Measurements from ENCODE around the gene SEPTIN8. TPM values are rescaled to one million over a fixed set of nuclear protein-coding genes. Genes with fewer than 3 reads are reported as not detected.

Gene SEPTIN8
- total and polyA plus RNA-seq, 4 experiments from 2014 or later: 1.1 to 13.8 (median 8.0) TPM

DNA sequence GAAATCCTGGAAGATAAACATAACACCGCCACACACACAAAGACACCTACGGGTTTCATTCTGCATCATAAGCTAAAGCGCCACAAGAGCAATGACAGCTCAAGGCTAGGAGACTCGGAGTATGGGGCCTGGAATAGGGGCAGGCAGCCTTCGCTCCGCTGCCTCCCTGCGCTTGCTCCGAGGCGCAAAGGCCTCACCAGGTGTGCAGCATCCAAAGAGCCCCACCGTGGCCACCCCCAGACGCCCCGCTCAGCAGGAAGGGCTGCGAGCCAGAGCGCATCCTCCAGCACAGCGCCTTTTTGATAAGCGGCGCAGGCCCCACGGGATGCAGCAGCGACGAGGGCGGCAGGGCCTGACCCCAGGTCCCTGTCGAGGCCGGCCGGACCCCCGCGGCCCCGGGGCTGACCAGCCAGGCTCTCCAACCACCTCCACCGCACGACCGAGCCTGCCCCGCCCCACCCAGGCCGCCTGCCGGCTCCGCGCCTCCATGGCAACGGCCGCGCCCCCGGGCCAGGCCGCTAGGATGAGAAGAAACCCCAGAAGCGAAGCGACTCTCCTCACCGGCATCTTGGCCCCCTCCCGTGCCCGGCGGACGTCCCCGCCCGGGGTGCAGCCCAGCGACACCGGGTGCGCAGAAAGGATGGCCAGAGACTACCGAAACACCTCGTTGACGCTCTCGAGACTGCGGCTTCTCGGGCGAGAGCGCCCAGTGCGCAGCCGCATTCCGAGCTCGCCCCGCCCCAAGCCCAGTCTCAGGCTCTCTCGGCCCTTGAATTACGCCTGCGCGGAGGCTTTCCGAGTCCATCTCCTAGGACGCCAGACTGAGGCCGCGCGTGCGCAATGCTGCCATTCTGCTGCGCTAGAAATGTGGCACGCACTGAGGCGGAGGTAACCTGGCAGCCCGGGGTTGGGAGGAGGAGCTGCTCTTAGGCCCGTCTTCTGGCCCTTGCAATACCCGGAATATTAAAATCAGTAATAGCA lies 39.9 kb downstream of the SEPTIN8 start, which contains the start of gene KIF3A:
KIF3A (minus strand) TSS at position 694 of the 981 bp plus-strand sequence; CDS start at position 567, 127 bp downstream.
- Histone ChIP-seq H3K9me3 (ENCODE audit: control insufficient read depth in 1 of 2, low read length in 2 of 2) (no peaks in the 10 kb centered on the region), H3K36me3 (ENCODE audit: insufficient read depth, low read length) (peaks cover 9% of the 10 kb centered on the region), H3K4me3 (ENCODE audit: low read length in 2 of 2) (peak within 1 kb of the TSS; percentile 63 to 79), H3K4me1 (ENCODE audit: insufficient read depth, low read length) (peaks cover 20% of the 10 kb centered on the region), H3K27ac (ENCODE audit: low read depth, low read length) (peak within 1 kb of the TSS; percentile 68), H3K27me3 (ENCODE audit: insufficient read depth, low read length) (no peaks in the 10 kb centered on the region)
- DNase-seq: peak; percentile 98
- Mint-ChIP-seq H3K27me3 (no peaks in the 10 kb centered on the region), H3K4me3 (peak within 1 kb of the TSS; percentile 91 to 98 (median 94)), H3K4me1 (peaks cover 28 to 31% (median 30%) of the 10 kb centered on the region in 4 donors), H3K27ac (peak within 1 kb of the TSS; percentile 93 to 95 (median 94)), H3K9me3 (no peaks in the 10 kb centered on the region), H3K36me3 (peaks cover 8 to 16% of the 10 kb centered on the region in 2 donors)
- intact Hi-C loops (cut with micrococcal nuclease): loop anchor here (1.0 to 10.0 kb wide), 6 partner anchors 10 to 314 kb away; partner anchors contain the start of genes CCNI2, RAD50 and SEPTIN8
- ChIA-PET CTCF (ENCODE audit: partially characterized antibody) (interaction anchor here (1.0 to 5.4 kb wide), 10 partner anchors 10 to 241 kb away, joined by 3 to 55 read pairs (median 4); partner anchors contain the start of gene CCNI2), POLR2A (ENCODE audit: partially characterized antibody) (interaction anchor here (0.5 to 3.5 kb wide), 22 partner anchors 9 to 368 kb away, joined by 3 to 91 read pairs (median 5); partner anchors contain the start of genes AFF4, CCNI2, HSPA4 and IRF1)

DNA sequence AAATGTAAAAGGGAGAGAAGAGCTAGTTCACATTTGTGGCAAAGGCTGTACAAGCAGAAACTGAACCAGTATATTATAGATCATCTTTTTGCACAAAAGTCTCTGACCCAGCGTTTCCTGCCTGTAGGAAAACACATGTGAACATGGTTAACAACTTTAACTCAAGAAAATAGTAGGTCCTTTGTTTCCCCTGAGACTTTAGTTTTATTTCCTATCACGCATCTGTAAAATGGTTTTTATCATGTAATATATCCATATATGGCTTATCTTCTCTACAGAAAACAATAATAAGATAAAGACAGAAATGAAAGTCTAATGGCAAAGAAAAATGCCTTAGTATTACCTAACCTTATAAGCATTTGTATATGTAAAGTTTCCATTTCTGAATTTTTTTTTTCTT lies 42.4 kb downstream of the SEPTIN8 start:
- intact Hi-C loops (cut with micrococcal nuclease): loop anchor here (10.0 kb wide), 1 partner anchor 180 kb away; the partner anchor contains the start of gene RAD50
- DNase-seq: no peak
- Mint-ChIP-seq H3K9me3 (no peaks in the 10 kb centered on the region), H3K27me3 (no peaks in the 10 kb centered on the region), H3K27ac (no peak overlapping the region), H3K4me1 (peaks cover 28 to 32% (median 30%) of the 10 kb centered on the region in 4 donors), H3K4me3 (peak overlapping the region in 3 of 8 donors; percentile 36 to 74 (median 37)), H3K36me3 (peaks cover 12 to 22% of the 10 kb centered on the region in 2 donors)
- Histone ChIP-seq H3K27ac (ENCODE audit: low read depth, low read length) (no peak overlapping the region), H3K9me3 (ENCODE audit: control insufficient read depth in 1 of 2, low read length in 2 of 2) (no peaks in the 10 kb centered on the region), H3K27me3 (ENCODE audit: insufficient read depth, low read length) (no peaks in the 10 kb centered on the region), H3K4me3 (ENCODE audit: low read length in 2 of 2) (no peak overlapping the region), H3K4me1 (ENCODE audit: insufficient read depth, low read length) (peaks cover 20% of the 10 kb centered on the region), H3K36me3 (ENCODE audit: insufficient read depth, low read length) (peaks cover 9% of the 10 kb centered on the region)
- POLR2A ChIA-PET (ENCODE audit: partially characterized antibody): no interaction called here
- CTCF ChIA-PET (ENCODE audit: partially characterized antibody): interaction anchor here (5.4 kb wide), 1 partner anchor 13 kb away, joined by 55 read pairs; the partner anchor contains the start of gene CCNI2

DNA sequence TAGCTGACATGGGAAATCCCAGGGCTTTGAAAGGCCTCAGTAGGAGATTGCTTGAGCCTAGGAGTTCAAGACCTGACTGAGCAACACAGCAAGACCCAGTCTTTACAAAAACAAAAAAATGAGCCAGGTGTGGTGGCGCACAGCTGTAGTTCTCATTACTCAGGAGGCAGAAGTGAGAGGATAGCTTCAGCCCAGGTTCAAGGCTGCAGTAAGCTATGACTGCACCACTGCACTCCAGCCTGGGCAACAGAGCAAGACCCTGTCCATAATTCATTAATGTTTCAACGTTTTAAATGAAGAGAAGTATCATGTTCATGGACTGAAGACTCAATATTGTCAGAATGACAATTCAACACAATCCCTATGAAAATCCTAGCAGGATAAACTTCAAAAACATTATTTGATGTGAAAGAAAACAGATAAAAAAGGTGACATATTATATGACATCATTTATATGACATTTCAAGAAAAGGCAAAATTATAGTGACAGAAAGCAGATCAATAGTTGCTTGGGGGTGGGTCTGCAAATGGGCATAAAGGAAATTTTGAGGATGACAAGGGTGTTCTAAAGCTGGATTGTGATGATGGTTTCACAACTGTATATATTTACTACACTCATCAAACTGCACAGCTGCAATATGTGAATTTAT lies 43.4 kb downstream of the SEPTIN8 start:
- peaks cover 30 to 35% (median 32%) of the 10 kb centered on the region in 4 donors for H3K4me1 Mint-ChIP-seq
- H3K27ac Mint-ChIP-seq: no peak overlapping the region
- H3K27me3 Mint-ChIP-seq: no peaks in the 10 kb centered on the region
- POLR2A ChIA-PET (ENCODE audit: partially characterized antibody): no interaction called here
- Histone ChIP-seq H3K27me3 (ENCODE audit: insufficient read depth, low read length) (no peaks in the 10 kb centered on the region), H3K4me3 (ENCODE audit: low read length in 2 of 2) (no peak overlapping the region), H3K9me3 (ENCODE audit: control insufficient read depth in 1 of 2, low read length in 2 of 2) (no peaks in the 10 kb centered on the region), H3K36me3 (ENCODE audit: insufficient read depth, low read length) (peaks cover 9% of the 10 kb centered on the region), H3K27ac (ENCODE audit: low read depth, low read length) (no peak overlapping the region), H3K4me1 (ENCODE audit: insufficient read depth, low read length) (peaks cover 20% of the 10 kb centered on the region)
- H3K4me3 Mint-ChIP-seq: no peak overlapping the region
- intact Hi-C loops (cut with micrococcal nuclease): loop anchor here (10.0 kb wide), 1 partner anchor 179 kb away; the partner anchor contains the start of gene RAD50
- no peak for DNase-seq
- CTCF ChIA-PET (ENCODE audit: partially characterized antibody): interaction anchor here (5.4 kb wide), 1 partner anchor 14 kb away, joined by 55 read pairs; the partner anchor contains the start of gene CCNI2
- H3K9me3 Mint-ChIP-seq: no peaks in the 10 kb centered on the region
- H3K36me3 Mint-ChIP-seq: peaks cover 15 to 25% of the 10 kb centered on the region in 2 donors

- Histone ChIP-seq H3K4me1 (ENCODE audit: insufficient read depth, low read length) (no peaks in the 10 kb centered on the region), H3K9me3 (ENCODE audit: control insufficient read depth in 1 of 2, low read length in 2 of 2) (no peaks in the 10 kb centered on the region), H3K4me3 (ENCODE audit: low read length in 2 of 2) (no peak overlapping the region), H3K27me3 (ENCODE audit: insufficient read depth, low read length) (no peaks in the 10 kb centered on the region), H3K36me3 (ENCODE audit: insufficient read depth, low read length) (peaks cover 15% of the 10 kb centered on the region), H3K27ac (ENCODE audit: low read depth, low read length) (no peak overlapping the region)
- peaks cover 31 to 39% of the 10 kb centered on the region in 2 donors for H3K36me3 Mint-ChIP-seq
- ChIA-PET CTCF (ENCODE audit: partially characterized antibody) (interaction anchor here (0.6 kb wide), 1 partner anchor 12 kb away, joined by 3 read pairs; no protein-coding TSS in a partner anchor), POLR2A (ENCODE audit: partially characterized antibody) (interaction anchor here (1.0 kb wide), 1 partner anchor 19 kb away, joined by 4 read pairs; no protein-coding TSS in a partner anchor)
- H3K27me3 Mint-ChIP-seq: no peaks in the 10 kb centered on the region
- H3K27ac Mint-ChIP-seq: no peak overlapping the region
- H3K4me3 Mint-ChIP-seq: no peak overlapping the region
- H3K9me3 Mint-ChIP-seq: no peaks in the 10 kb centered on the region
- H3K4me1 Mint-ChIP-seq: peaks cover 5 to 15% (median 10%) of the 10 kb centered on the region in 4 donors
- intact Hi-C loops (cut with micrococcal nuclease): loop anchor here (10.0 kb wide), 1 partner anchor 175 kb away; the partner anchor contains the start of gene RAD50
- DNase-seq: no peak
Measured at GRCh38 chr5:132729896-132730295, 47.1 kb downstream of the SEPTIN8 start.

DNA sequence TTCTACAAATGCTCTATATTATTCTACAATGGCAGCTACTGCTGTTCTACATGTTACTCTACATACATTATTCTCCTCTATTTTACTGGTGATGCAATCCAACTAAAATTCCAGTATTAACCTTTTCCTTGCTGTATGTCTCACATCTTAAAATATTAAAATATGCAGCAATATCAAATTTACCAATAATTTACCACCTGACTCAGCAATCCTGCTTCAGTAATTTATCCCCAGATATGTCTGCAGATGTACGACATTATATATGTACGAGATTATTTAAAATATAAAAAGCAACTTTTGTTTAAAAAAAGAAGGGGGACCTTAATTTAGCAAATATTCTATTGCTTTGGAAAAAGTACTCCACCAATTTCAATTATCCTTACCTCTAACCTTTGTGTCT lies 51.3 kb downstream of the SEPTIN8 start:
- intact Hi-C loops (cut with micrococcal nuclease): no loop called here
- H3K36me3 Mint-ChIP-seq: peaks cover 34 to 36% of the 10 kb centered on the region in 2 donors
- POLR2A ChIA-PET (ENCODE audit: partially characterized antibody): no interaction called here
- Histone ChIP-seq H3K4me3 (ENCODE audit: low read length in 2 of 2) (no peak overlapping the region), H3K36me3 (ENCODE audit: insufficient read depth, low read length) (peaks cover 6% of the 10 kb centered on the region), H3K9me3 (ENCODE audit: control insufficient read depth in 1 of 2, low read length in 2 of 2) (no peaks in the 10 kb centered on the region), H3K4me1 (ENCODE audit: insufficient read depth, low read length) (no peaks in the 10 kb centered on the region), H3K27ac (ENCODE audit: low read depth, low read length) (no peak overlapping the region), H3K27me3 (ENCODE audit: insufficient read depth, low read length) (no peaks in the 10 kb centered on the region)
- DNase-seq: no peak
- peaks cover 2 to 9% (median 7%) of the 10 kb centered on the region in 4 donors for H3K4me1 Mint-ChIP-seq
- H3K27ac Mint-ChIP-seq: no peak overlapping the region
- no peaks in the 10 kb centered on the region for H3K9me3 Mint-ChIP-seq
- no peak overlapping the region for H3K4me3 Mint-ChIP-seq
- H3K27me3 Mint-ChIP-seq: no peaks in the 10 kb centered on the region
- CTCF ChIA-PET (ENCODE audit: partially characterized antibody): interaction anchor here (0.8 to 0.9 kb wide), 2 partner anchors 11 to 18 kb away, joined by 3 to 5 read pairs; partner anchors contain the start of gene KIF3A

DNA sequence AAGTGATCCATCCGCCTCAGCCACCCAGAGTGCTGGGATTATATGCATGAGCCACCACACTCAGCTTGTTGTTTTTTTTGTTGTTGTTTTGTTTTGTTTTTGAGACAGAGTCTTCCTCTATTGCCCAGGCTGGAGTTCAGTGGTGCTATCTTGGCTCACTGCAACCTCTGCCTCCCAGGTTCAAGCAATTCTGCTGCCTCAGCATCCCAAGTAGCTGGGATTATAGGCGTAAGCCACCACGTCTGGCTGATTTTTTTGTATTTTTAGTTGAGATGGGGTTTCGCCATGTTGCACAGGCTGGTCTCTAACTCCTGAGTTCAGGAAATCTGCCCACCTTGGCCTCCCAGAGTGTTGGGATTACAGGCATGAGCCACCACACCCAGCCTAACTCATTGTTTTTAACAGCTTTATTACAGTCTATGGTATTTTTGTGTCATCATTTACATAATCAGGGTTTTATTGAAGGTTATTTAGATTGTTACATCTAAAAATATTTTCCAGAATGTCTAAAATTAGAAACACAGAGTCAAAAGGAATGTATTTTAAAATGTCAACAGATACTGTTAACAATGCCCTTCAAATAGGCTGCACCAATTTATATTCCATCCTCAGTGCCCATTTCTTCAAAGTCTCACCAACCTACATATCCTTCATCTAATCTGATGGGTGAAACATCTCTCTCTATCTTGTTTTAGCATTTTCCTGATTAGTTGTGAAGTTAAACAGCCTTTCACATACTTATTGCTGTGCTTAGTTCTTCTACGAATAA lies 58.3 kb downstream of the SEPTIN8 start:
- Histone ChIP-seq H3K4me1 (ENCODE audit: insufficient read depth, low read length) (no peaks in the 10 kb centered on the region), H3K4me3 (ENCODE audit: low read length in 2 of 2) (no peak overlapping the region), H3K27ac (ENCODE audit: low read depth, low read length) (no peak overlapping the region), H3K9me3 (ENCODE audit: control insufficient read depth in 1 of 2, low read length in 2 of 2) (no peaks in the 10 kb centered on the region), H3K36me3 (ENCODE audit: insufficient read depth, low read length) (peaks cover 6% of the 10 kb centered on the region), H3K27me3 (ENCODE audit: insufficient read depth, low read length) (no peaks in the 10 kb centered on the region)
- Mint-ChIP-seq H3K4me3 (no peak overlapping the region), H3K9me3 (no peaks in the 10 kb centered on the region), H3K27ac (peak overlapping the region in 2 of 7 donors; percentile 2 to 31), H3K27me3 (no peaks in the 10 kb centered on the region), H3K4me1 (peaks cover 7 to 10% (median 7%) of the 10 kb centered on the region in 4 donors), H3K36me3 (peaks cover 15 to 25% of the 10 kb centered on the region in 2 donors)
- intact Hi-C loops (cut with micrococcal nuclease): no loop called here
- CTCF ChIA-PET (ENCODE audit: partially characterized antibody): interaction anchor here (3.3 kb wide), 1 partner anchor 192 kb away, joined by 12 read pairs; no protein-coding TSS in a partner anchor
- POLR2A ChIA-PET (ENCODE audit: partially characterized antibody): no interaction called here
- DNase-seq: no peak

All from CD4-positive, alpha-beta memory T cell (primary cell).